Uterus (tissue), 4 donors: ENCODE measurements around the gene COX7B. TPM values are rescaled to one million over a fixed set of nuclear protein-coding genes. Genes with fewer than 3 reads are reported as not detected.
"Not testable (repeated sequence)": the region's sequence is repeated elsewhere in the genome, so short reads cannot be mapped to it uniquely, and the experiment has no call there.

Experiments used
- DNase-seq, 2 donors: peaks; one replicate each; pipeline ENCODE4 v3.0.0-alpha.2; 2019 to 2020
- H3K27ac ChIP-seq, 2 donors: fragments of 200-600 bp; sonication (generic); 1 replicate in 1 of 2; 2 replicates in 1 of 2; pipeline ENCODE4 v1.5.1; 2016 to 2018
- H3K27me3 ChIP-seq, 2 donors: fragments of 200-600 bp; sonication (generic); one replicate each; pipeline ENCODE4 v1.5.1; 2018 to 2019; ENCODE audit warnings: control low read depth in 1 of 2
- H3K36me3 ChIP-seq, 2 donors: fragments of 200-600 bp; sonication (generic); one replicate each; pipeline ENCODE4 v1.5.1; 2019; ENCODE audit warnings: control low read depth in 1 of 2
- H3K4me1 ChIP-seq, 2 donors: fragments of 200-600 bp; sonication (generic); one replicate each; pipeline ENCODE4 v1.5.1; 2018 to 2019; ENCODE audit warnings: control low read depth in 1 of 2
- H3K4me3 ChIP-seq, 2 donors: fragments of 200-600 bp; sonication (generic); 1 replicate in 1 of 2; 2 replicates in 1 of 2; pipeline ENCODE4 v1.5.1; 2018 to 2019; ENCODE audit warnings: mild to moderate bottlenecking in 1 of 2
- H3K9me3 ChIP-seq, 2 donors: fragments of 200-600 bp; sonication (generic); one replicate each; pipeline ENCODE4 v1.5.1; 2019; ENCODE audit warnings: control low read depth in 1 of 2
- CTCF ChIP-seq, 4 experiments: fragments of 200-600 bp in 2 of 4; fragments of 450-650 bp in 2 of 4; sonication (generic) in 2 of 4; IDR thresholded peaks; one replicate each; pipeline ENCODE4 v1.5.1; 2016 to 2019; ENCODE audit warnings: antibody characterized with exemption in 4 of 4, mild to moderate bottlenecking in 2 of 4, moderate library complexity in 1 of 4
- POLR2A ChIP-seq, 2 donors: fragments of 450-650 bp; IDR thresholded peaks; one replicate each; pipeline ENCODE4 v1.6.1; 2016; ENCODE audit warnings: antibody characterized with exemption in 2 of 2, mild to moderate bottlenecking in 1 of 2, moderate library complexity in 1 of 2
- intact Hi-C: fragments of 100-400 bp; cut with DNase I; formaldehyde crosslinking; loops from one replicate; pipeline ENCODE4 v1.15.1; 2023; ENCODE audit warnings: low total_unique reads
- total RNA-seq, 4 donors: library from RNA; depleted of rRNA in 3 of 4; stranded (reverse); fragments of >200 nt in 3 of 4; gene quantifications; one replicate each; pipeline versions ENCODE4 v1.1.0 to v1.2.4, GENCODE V29; 2014 to 2023
- donor health status: DM: yes; HTN: yes; CAD: no.

The COX7B gene
- total RNA-seq, 4 donors from 2014 or later = 182 to 801 (median 415) TPM

DNA sequence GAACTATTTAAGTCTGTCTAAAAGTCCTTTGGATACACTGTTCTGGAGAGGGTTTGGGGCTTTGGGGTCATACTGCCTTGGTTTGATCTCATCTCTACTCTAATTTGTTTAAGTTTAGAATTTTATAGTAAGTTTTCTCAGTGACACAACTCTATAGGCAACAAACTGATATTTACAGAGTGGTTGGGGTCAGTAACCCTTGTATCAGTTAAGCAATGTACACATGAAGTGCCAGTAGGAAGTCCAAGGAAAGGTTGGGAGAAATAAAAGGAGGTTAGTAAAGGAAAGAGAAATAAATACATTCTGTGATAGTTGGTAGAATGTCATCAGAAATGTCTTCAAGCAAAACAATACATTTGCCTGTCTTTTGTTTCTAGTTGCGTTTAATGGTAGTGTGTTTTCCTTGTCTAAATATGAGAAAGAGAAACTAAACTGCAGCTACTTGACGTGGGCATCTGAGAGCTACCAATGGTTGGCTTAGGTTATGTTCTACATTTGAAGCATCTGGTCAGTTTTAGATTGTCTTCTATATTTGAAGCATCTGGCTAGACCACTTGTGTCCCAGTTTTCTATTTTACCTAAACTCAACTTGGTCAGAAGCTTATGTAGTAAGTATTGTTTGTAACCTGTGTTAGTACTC is 18.1 kb downstream of the COX7B start:
- Histone ChIP-seq H3K4me3 (no peak overlapping the region), H3K9me3 (no peaks in the 10 kb centered on the region), H3K36me3 (no peaks in the 10 kb centered on the region), H3K4me1 (no peaks in the 10 kb centered on the region), H3K27ac (no peak overlapping the region), H3K27me3 (no peaks in the 10 kb centered on the region)
- intact Hi-C loops = no loop called here
- DNase-seq = no peak
- TF ChIP-seq CTCF (IDR thresholded peaks at IDR 0.05) (no peak), POLR2A (IDR thresholded peaks at IDR 0.05) (no peak)

DNA sequence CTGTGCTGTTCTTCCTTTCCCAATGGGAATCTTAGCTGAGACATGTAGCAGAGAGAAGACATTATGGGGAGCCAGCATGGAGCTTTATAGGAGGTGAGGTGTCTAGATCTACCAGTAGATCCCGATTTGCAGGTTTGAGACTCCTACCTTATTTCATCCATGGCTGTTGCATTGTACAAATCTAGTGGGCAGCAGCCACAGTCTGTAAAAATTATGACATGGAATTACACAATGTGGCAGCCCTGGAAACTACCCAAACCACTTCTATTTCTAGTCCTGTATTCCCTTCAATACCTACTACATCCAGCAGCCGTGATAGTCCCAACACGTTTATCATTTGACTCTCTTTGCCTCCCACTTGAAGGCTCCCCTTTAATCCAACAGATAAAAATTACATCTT is 19.3 kb downstream of the COX7B start:
- Histone ChIP-seq H3K27me3 (no peaks in the 10 kb centered on the region), H3K4me1 (no peaks in the 10 kb centered on the region), H3K27ac (no peak overlapping the region), H3K36me3 (no peaks in the 10 kb centered on the region), H3K9me3 (no peaks in the 10 kb centered on the region), H3K4me3 (no peak overlapping the region)
- intact Hi-C loops = no loop called here
- TF ChIP-seq POLR2A (IDR thresholded peaks at IDR 0.05) = no peak
- no peak for TF ChIP-seq CTCF (IDR thresholded peaks at IDR 0.05)
- no peak for DNase-seq

DNA sequence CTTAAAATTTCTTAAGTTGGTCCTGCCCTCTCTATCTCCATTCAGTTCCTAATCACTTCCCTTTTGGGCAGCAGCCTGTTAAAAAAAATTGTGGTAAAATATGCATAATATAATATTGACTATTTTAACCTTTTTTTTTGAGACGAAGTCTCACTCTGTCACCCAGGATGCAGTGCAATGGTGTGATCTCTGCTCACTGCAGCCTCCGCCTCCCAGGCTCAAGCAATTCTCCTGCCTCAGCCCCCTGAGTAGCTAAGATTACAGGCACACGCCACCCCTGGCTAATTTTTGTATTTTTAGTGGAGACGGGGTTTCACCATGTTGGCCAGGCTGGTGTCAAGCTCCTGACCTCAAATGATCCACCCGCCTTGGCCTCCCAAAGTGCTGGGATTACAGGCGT is 20.1 kb downstream of the COX7B start:
- H3K27me3 ChIP-seq, intact Hi-C loops, H3K27ac ChIP-seq, H3K36me3 ChIP-seq, DNase-seq, H3K9me3 ChIP-seq, H3K4me3 ChIP-seq, H3K4me1 ChIP-seq: not testable (repeated sequence)

DNA sequence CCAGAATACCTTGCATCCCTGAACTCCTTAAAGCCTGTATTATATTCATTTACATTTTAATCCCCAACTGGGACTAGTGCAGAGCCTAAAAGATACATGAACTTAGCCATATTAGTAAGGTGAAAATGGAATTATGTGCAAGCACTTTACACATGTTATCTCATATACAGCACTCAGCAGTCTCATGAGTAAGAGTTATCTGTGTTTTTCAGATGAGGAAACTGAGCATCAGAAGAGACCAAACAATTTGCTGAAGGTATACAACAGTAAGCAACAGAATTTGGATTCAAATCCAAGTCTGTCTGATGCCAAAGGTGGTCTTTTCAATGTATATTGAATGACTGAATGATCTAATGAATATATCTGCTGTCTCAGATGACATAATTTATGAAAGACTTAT is 23.5 kb downstream of the COX7B start:
- DNase-seq = no peak
- Histone ChIP-seq H3K9me3 (no peaks in the 10 kb centered on the region), H3K36me3 (no peaks in the 10 kb centered on the region), H3K27me3 (no peaks in the 10 kb centered on the region), H3K4me3 (no peak overlapping the region), H3K4me1 (no peaks in the 10 kb centered on the region), H3K27ac (no peak overlapping the region)
- TF ChIP-seq POLR2A (IDR thresholded peaks at IDR 0.05) (no peak), CTCF (IDR thresholded peaks at IDR 0.05) (no peak)
- intact Hi-C loops = no loop called here

GRCh38 chrX:77924320-77924859 is 25.1 kb downstream of the COX7B start:
- TF ChIP-seq POLR2A (IDR thresholded peaks at IDR 0.05) (no peak), CTCF (IDR thresholded peaks at IDR 0.05) (no peak)

More at GRCh38 chrX:77924320-77924859, 25.1 kb downstream of the COX7B start:
- Histone ChIP-seq H3K4me1 (no peaks in the 10 kb centered on the region), H3K4me3 (no peak overlapping the region), H3K36me3 (no peaks in the 10 kb centered on the region), H3K9me3 (no peaks in the 10 kb centered on the region), H3K27ac (no peak overlapping the region), H3K27me3 (no peaks in the 10 kb centered on the region)
- intact Hi-C loops = no loop called here
- DNase-seq = no peak
